Type B pancreatic cell (in vitro differentiated cells): Measurements from ENCODE around the gene KIAA1671. TPM values are rescaled to one million over a fixed set of nuclear protein-coding genes. Genes with fewer than 3 reads are reported as not detected.

Experiments
- DNase-seq: peaks from one replicate; pipeline ENCODE4 v3.0.0; 2021; ENCODE audit warnings: mixed read lengths; ENCODE audit not compliant: unreplicated experiment; ENCODE audit errors: extremely low spot score
- H3K27ac Mint-ChIP-seq: 2 replicates; pipeline ENCODE4 v1.8.0; 2021; ENCODE audit warnings: mild to moderate bottlenecking, mixed read lengths
- H3K27me3 Mint-ChIP-seq: 2 replicates; pipeline ENCODE4 v1.8.0; 2021; ENCODE audit warnings: mixed read lengths
- H3K36me3 Mint-ChIP-seq: 2 replicates; pipeline ENCODE4 v1.8.0; 2021; ENCODE audit warnings: mixed read lengths
- H3K4me1 Mint-ChIP-seq: one replicate; pipeline ENCODE4 v1.8.0; 2021; ENCODE audit warnings: mixed read lengths; ENCODE audit not compliant: unreplicated experiment
- H3K4me3 Mint-ChIP-seq: 2 replicates; pipeline ENCODE4 v1.8.0; 2021; ENCODE audit warnings: mild to moderate bottlenecking, mixed read lengths
- H3K9me3 Mint-ChIP-seq: 2 replicates; pipeline ENCODE4 v1.8.0; 2021; ENCODE audit warnings: mixed read lengths
- CTCF ChIP-seq: fragments of 200-600 bp; sonication (generic); conservative IDR thresholded peaks from 2 replicates; pipeline ENCODE4 v1.5.0; 2021; ENCODE audit warnings: antibody characterized with exemption, mild to moderate bottlenecking
- total RNA-seq: library from RNA; stranded (reverse); gene quantifications from 2 replicates; pipeline ENCODE4 v1.2.1, GENCODE V29; 2021; ENCODE audit warnings: low replicate concordance

KIAA1671 gene
- total RNA-seq, 1 donor from 2014 or later = 22.9 TPM

- Mint-ChIP-seq H3K27me3 (no peaks in the 10 kb centered on the region), H3K9me3 (no peaks in the 10 kb centered on the region), H3K27ac (peak overlapping the region; percentile 81), H3K4me3 (peak overlapping the region; percentile 25), H3K36me3 (no peaks in the 10 kb centered on the region), H3K4me1 (peaks cover 22% of the 10 kb centered on the region)
- no peak for DNase-seq
- TF ChIP-seq CTCF = no peak
Measured at GRCh38 chr22:24977370-24978221, 25.1 kb downstream of the KIAA1671 start.

- no peaks in the 10 kb centered on the region for H3K36me3 Mint-ChIP-seq
- peaks cover 22% of the 10 kb centered on the region for H3K4me1 Mint-ChIP-seq
- no peaks in the 10 kb centered on the region for H3K9me3 Mint-ChIP-seq
Measured at GRCh38 chr22:24978308-24978707, 25.8 kb downstream of the KIAA1671 start.

GRCh38 chr22:24981066-24981465, 28.6 kb downstream of the KIAA1671 start:
- H3K4me3 Mint-ChIP-seq = no peak overlapping the region
- no peaks in the 10 kb centered on the region for H3K36me3 Mint-ChIP-seq
- no peak overlapping the region for H3K27ac Mint-ChIP-seq
- no peaks in the 10 kb centered on the region for H3K27me3 Mint-ChIP-seq
- H3K4me1 Mint-ChIP-seq = peaks cover 18% of the 10 kb centered on the region
- no peak for DNase-seq
- no peak for TF ChIP-seq CTCF
- no peaks in the 10 kb centered on the region for H3K9me3 Mint-ChIP-seq

More at GRCh38 chr22:24978308-24978707, 25.8 kb downstream of the KIAA1671 start:
- Mint-ChIP-seq H3K4me3 (no peak overlapping the region), H3K27ac (peak overlapping the region; percentile 81), H3K27me3 (no peaks in the 10 kb centered on the region)
- DNase-seq = no peak
- no peak for TF ChIP-seq CTCF

- Mint-ChIP-seq H3K27ac (no peak overlapping the region), H3K4me1 (peaks cover 18% of the 10 kb centered on the region), H3K27me3 (no peaks in the 10 kb centered on the region), H3K36me3 (no peaks in the 10 kb centered on the region), H3K4me3 (no peak overlapping the region), H3K9me3 (no peaks in the 10 kb centered on the region)
- no peak for DNase-seq
- no peak for TF ChIP-seq CTCF
Measured at GRCh38 chr22:24981656-24982055, 29.1 kb downstream of the KIAA1671 start.

GRCh38 chr22:24982301-24983056, 30.0 kb downstream of the KIAA1671 start:
- no peak for TF ChIP-seq CTCF
- Mint-ChIP-seq H3K4me3 (no peak overlapping the region), H3K4me1 (peaks cover 17% of the 10 kb centered on the region), H3K36me3 (no peaks in the 10 kb centered on the region), H3K27ac (no peak overlapping the region), H3K27me3 (no peaks in the 10 kb centered on the region), H3K9me3 (no peaks in the 10 kb centered on the region)
- DNase-seq = no peak
